ENCODE measurements around the gene CLIP1. TPM values are rescaled to one million over a fixed set of nuclear protein-coding genes. Genes with fewer than 3 reads are reported as not detected.

Gene CLIP1
- total and polyA plus RNA-seq, 2 of the 4 experiments (the other 2 are of a cell fraction), result 38.0 to 54.8 TPM

GRCh38 chr12:122291431-122291830, 131.0 kb downstream of the CLIP1 start:
- Histone ChIP-seq H4K5ac (ENCODE audit: low read depth, low read length) (no peak overlapping the region), H3K14ac (replicated peaks; ENCODE audit: low read depth, low read length) (no peak overlapping the region), H3K36me3 (ENCODE audit: control insufficient read depth, insufficient read depth, low read length) (peaks cover 19% of the 10 kb centered on the region), H2BK5ac (ENCODE audit: low read depth, low read length, poor library complexity, severe bottlenecking) (no peak overlapping the region), H2AFZ (replicated peaks; ENCODE audit: low read length, poor library complexity) (no peak overlapping the region), H3K18ac (ENCODE audit: low read depth, low read length) (no peak overlapping the region), H3K4me3 (ENCODE audit: insufficient read depth, low read depth, low read length) (no peak overlapping the region), H3K9me3 (ENCODE audit: control insufficient read depth, insufficient read depth, low read length) (no peaks in the 10 kb centered on the region), H2BK120ac (ENCODE audit: low read depth, low read length) (no peak overlapping the region), H3K79me1 (ENCODE audit: low read depth in 1 of 2, low read length in 2 of 2) (peaks cover 9 to 16% of the 10 kb centered on the region in 2 experiments; a peak in 3 of 4 replicates), H3K56ac (ENCODE audit: extremely low read depth, insufficient read depth, low read length) (no peak overlapping the region), H3K9me1 (ENCODE audit: insufficient read depth, low read length) (no peaks in the 10 kb centered on the region), H2AK9ac (replicated peaks; ENCODE audit: low read depth, low read length, poor library complexity) (no peak overlapping the region), H4K91ac (ENCODE audit: insufficient read depth, low read depth, low read length) (no peak overlapping the region), H2BK15ac (ENCODE audit: low read depth, low read length) (no peak overlapping the region), H3K27me3 (ENCODE audit: control insufficient read depth, insufficient read depth, low read length) (no peaks in the 10 kb centered on the region), H3K9ac (ENCODE audit: low read depth, low read length) (no peak overlapping the region), H4K8ac (ENCODE audit: low read depth in 2 of 2, low read length in 2 of 2) (no peak overlapping the region), H2AK5ac (ENCODE audit: low read depth, low read length) (no peak overlapping the region), H3K4me2 (ENCODE audit: low read depth, low read length) (no peak overlapping the region), H2BK20ac (ENCODE audit: low read depth, low read length) (no peak overlapping the region), H3K4ac (ENCODE audit: low read depth, low read length) (no peak overlapping the region), H3K27ac (ENCODE audit: insufficient read depth, low read length) (no peak overlapping the region), H4K20me1 (ENCODE audit: insufficient read depth, low read length) (no peaks in the 10 kb centered on the region), H3K4me1 (ENCODE audit: control insufficient read depth, insufficient read depth, low read length) (peaks cover 5% of the 10 kb centered on the region), H3K23ac (ENCODE audit: low read depth, low read length) (no peak overlapping the region)
- BruUV-seq (replicated peaks), result no TSS peak
- POLR2A ChIA-PET (ENCODE audit: unreplicated experiment), result no interaction called here
- 86% methylated on average over 4 of the region's 8 CpGs; no CpG with 5 or more reads in 1 of the 2 experiments for WGBS, 2 experiments (ENCODE audit: extremely low coverage in 2 of 2, insufficient read length in 1 of 2)
- dilution Hi-C loops (cut with HindIII; ENCODE audit: low sequenced_read_pairs, unreplicated experiment), result no loop called here
- DNase-seq, result no peak
- CTCF ChIA-PET, result no interaction called here
- in situ Hi-C loops (cut with MboI; ENCODE audit: low sequenced_read_pairs), result no loop called here
- ATAC-seq (ENCODE audit: low read depth), result no peak
- intact Hi-C loops (cut with micrococcal nuclease), result no loop called here
- no peak for TF ChIP-seq FOS (IDR thresholded peaks at IDR 0.05; ENCODE audit: low read depth, low read length)

All from IMR-90 (cell line).